ENCODE data around the gene RIN3. TPM values are rescaled to one million over a fixed set of nuclear protein-coding genes. Genes with fewer than 3 reads are reported as not detected.

Gene RIN3
- total RNA-seq, 1 experiment from 2014 or later: 1.5 TPM

- no peak overlapping the region; the same call in 1 of the 2 replicates for H3K14ac ChIP-seq (ENCODE audit: insufficient read depth, low read length)
- no peak overlapping the region for H2BK12ac ChIP-seq (ENCODE audit: insufficient read length, low read depth, low read length)
- H2BK120ac ChIP-seq (ENCODE audit: low read depth, low read length, poor library complexity, severe bottlenecking): no peak overlapping the region
- H3K27me3 ChIP-seq (ENCODE audit: insufficient read depth, low read length): peaks cover 11% of the 10 kb centered on the region; the same call in 1 of the 2 replicates
- H3K27ac ChIP-seq (ENCODE audit: insufficient read length, low read depth, low read length): no peak overlapping the region
- H4K20me1 ChIP-seq (ENCODE audit: control insufficient read depth, insufficient read depth, insufficient read length): no peaks in the 10 kb centered on the region
- no peak overlapping the region for H2AFZ ChIP-seq (ENCODE audit: low read length)
- Mint-ChIP-seq H3K4me3 (peak overlapping the region; percentile 49 to 72), H3K27me3 (ENCODE audit: low read depth) (peaks cover 39% of the 10 kb centered on the region), H3K4me1 (peaks cover 0 to 2% of the 10 kb centered on the region in 2 experiments; a peak in 1 of 4 replicates), H3K36me3 (ENCODE audit: insufficient read depth in 1 of 3, low read depth in 3 of 3) (no peaks in the 10 kb centered on the region), H3K27ac (no peak overlapping the region), H3K9me3 (no peaks in the 10 kb centered on the region)
- no peaks in the 10 kb centered on the region for H3K79me2 ChIP-seq (ENCODE audit: insufficient read depth, low read length)
- no peak overlapping the region for H2BK20ac ChIP-seq (ENCODE audit: low read depth, low read length, poor library complexity, severe bottlenecking)
- H4K91ac ChIP-seq (ENCODE audit: insufficient read length, low read depth, low read length): no peak overlapping the region
- H3K9me3 ChIP-seq (ENCODE audit: control insufficient read depth, low read depth, low read length): no peaks in the 10 kb centered on the region
- no peak overlapping the region for H2BK15ac ChIP-seq (ENCODE audit: low read depth, low read length)
- H2BK5ac ChIP-seq (ENCODE audit: insufficient read length, low read length): no peak overlapping the region
- no peaks in the 10 kb centered on the region for H3K79me1 ChIP-seq (ENCODE audit: insufficient read depth, low read depth, low read length, poor library complexity, severe bottlenecking)
- H2AK5ac ChIP-seq (ENCODE audit: insufficient read length, low read length): no peak overlapping the region
- no peak overlapping the region for H4K5ac ChIP-seq (ENCODE audit: insufficient read length, low read depth, low read length)
- H3K56ac ChIP-seq (ENCODE audit: insufficient read length, low read depth, low read length): no peak overlapping the region
- DNase-seq: no peak
- H3K23me2 ChIP-seq (ENCODE audit: insufficient read length, low read depth, low read length, poor library complexity, severe bottlenecking): peaks cover 9% of the 10 kb centered on the region
- no peak overlapping the region for H3K9ac ChIP-seq (ENCODE audit: extremely low read depth, insufficient read length, low read length)
- H3K4me1 ChIP-seq (ENCODE audit: insufficient read depth, low read length): no peaks in the 10 kb centered on the region
- no peak overlapping the region for H4K8ac ChIP-seq (replicated peaks; ENCODE audit: insufficient read length, low read depth, low read length)
- H3T11ph ChIP-seq (ENCODE audit: low read length): no peak overlapping the region
- no peak for TF ChIP-seq CTCF (conservative IDR thresholded peaks at IDR 0.05)
- H3K18ac ChIP-seq (ENCODE audit: insufficient read length, low read depth, low read length): no peak overlapping the region
- H3K23ac ChIP-seq (ENCODE audit: insufficient read length, low read depth, low read length): no peak overlapping the region
- peak overlapping the region; percentile 30 for H3K4me2 ChIP-seq (ENCODE audit: insufficient read depth, insufficient read length, low read length)
- WGBS (ENCODE audit: extremely low coverage, insufficient read length, low lambda C conversion rate): no CpG with 5 or more reads among the region's 30 CpGs
- H3K4ac ChIP-seq (ENCODE audit: low read depth, low read length): no peak overlapping the region
Measured at GRCh38 chr14:92688434-92689375, 175.1 kb downstream of the RIN3 start.
